Measurements from ENCODE around the gene CEP112.

Gene CEP112

GRCh38 chr17:66056148-66056547 lies 135.8 kb downstream of the CEP112 start:
- DNase-seq = no peak

- no peak for DNase-seq
Observed at GRCh38 chr17:66054242-66054641, 137.7 kb downstream of the CEP112 start.

- no peak for DNase-seq
Observed at GRCh38 chr17:66044083-66044482, 147.8 kb downstream of the CEP112 start.

GRCh38 chr17:66043419-66043818 lies 148.5 kb downstream of the CEP112 start:
- DNase-seq = no peak

- DNase-seq = no peak
Observed at GRCh38 chr17:66040402-66040801, 151.5 kb downstream of the CEP112 start.

- no peak for DNase-seq
Observed at GRCh38 chr17:66038125-66038524, 153.8 kb downstream of the CEP112 start.

GRCh38 chr17:66037221-66037620 lies 154.7 kb downstream of the CEP112 start:
- no peak for DNase-seq

GRCh38 chr17:66032082-66032712 lies 159.7 kb downstream of the CEP112 start:
- DNase-seq = no peak

GRCh38 chr17:66025551-66025950 lies 166.4 kb downstream of the CEP112 start:
- no peak for DNase-seq

GRCh38 chr17:66021757-66022156 lies 170.2 kb downstream of the CEP112 start:
- no peak for DNase-seq

GRCh38 chr17:66018786-66019185 lies 173.1 kb downstream of the CEP112 start:
- DNase-seq = peak; percentile 86

GRCh38 chr17:66016231-66016630 lies 175.7 kb downstream of the CEP112 start:
- no peak for DNase-seq

GRCh38 chr17:66008680-66009079 lies 183.3 kb downstream of the CEP112 start:
- no peak for DNase-seq

- no peak for DNase-seq
Observed at GRCh38 chr17:66006654-66007053, 185.3 kb downstream of the CEP112 start.

- DNase-seq = no peak
Observed at GRCh38 chr17:66002812-66003211, 189.1 kb downstream of the CEP112 start.

GRCh38 chr17:66002063-66002585 lies 189.8 kb downstream of the CEP112 start:
- no peak for DNase-seq

GRCh38 chr17:66000216-66000615 lies 191.7 kb downstream of the CEP112 start:
- DNase-seq = no peak

GRCh38 chr17:65998675-65999074 lies 193.3 kb downstream of the CEP112 start:
- no peak for DNase-seq

GRCh38 chr17:65994679-65995078 lies 197.3 kb downstream of the CEP112 start:
- no peak for DNase-seq

GRCh38 chr17:65994114-65994513 lies 197.8 kb downstream of the CEP112 start:
- no peak for DNase-seq

- no peak for DNase-seq
Observed at GRCh38 chr17:65990593-65990992, 201.3 kb downstream of the CEP112 start.

- no peak for DNase-seq
Observed at GRCh38 chr17:65988451-65988850, 203.5 kb downstream of the CEP112 start.

- DNase-seq = peak; percentile 9
Observed at GRCh38 chr17:65987988-65988387, 203.9 kb downstream of the CEP112 start.

GRCh38 chr17:65985571-65985970 lies 206.4 kb downstream of the CEP112 start:
- DNase-seq = no peak

- DNase-seq = no peak
Observed at GRCh38 chr17:65984299-65984698, 207.6 kb downstream of the CEP112 start.
